GM15510 (cell line): Measurements from ENCODE around the gene ERP27.

Experiments used
- POLR2A ChIP-seq: IDR thresholded peaks from 3 replicates; pipeline ENCODE4 v1.6.1; 2011; ENCODE audit warnings: borderline replicate concordance; ENCODE audit not compliant: insufficient read length; ENCODE audit errors: extremely low read depth

ERP27 gene

GRCh38 chr12:14963520-14963919, 25.2 kb upstream of the ERP27 start:
- no peak for TF ChIP-seq POLR2A

GRCh38 chr12:14962797-14963196, 24.5 kb upstream of the ERP27 start:
- TF ChIP-seq POLR2A = no peak

- TF ChIP-seq POLR2A = no peak
Observed at GRCh38 chr12:14962153-14962539, 23.8 kb upstream of the ERP27 start.

DNA sequence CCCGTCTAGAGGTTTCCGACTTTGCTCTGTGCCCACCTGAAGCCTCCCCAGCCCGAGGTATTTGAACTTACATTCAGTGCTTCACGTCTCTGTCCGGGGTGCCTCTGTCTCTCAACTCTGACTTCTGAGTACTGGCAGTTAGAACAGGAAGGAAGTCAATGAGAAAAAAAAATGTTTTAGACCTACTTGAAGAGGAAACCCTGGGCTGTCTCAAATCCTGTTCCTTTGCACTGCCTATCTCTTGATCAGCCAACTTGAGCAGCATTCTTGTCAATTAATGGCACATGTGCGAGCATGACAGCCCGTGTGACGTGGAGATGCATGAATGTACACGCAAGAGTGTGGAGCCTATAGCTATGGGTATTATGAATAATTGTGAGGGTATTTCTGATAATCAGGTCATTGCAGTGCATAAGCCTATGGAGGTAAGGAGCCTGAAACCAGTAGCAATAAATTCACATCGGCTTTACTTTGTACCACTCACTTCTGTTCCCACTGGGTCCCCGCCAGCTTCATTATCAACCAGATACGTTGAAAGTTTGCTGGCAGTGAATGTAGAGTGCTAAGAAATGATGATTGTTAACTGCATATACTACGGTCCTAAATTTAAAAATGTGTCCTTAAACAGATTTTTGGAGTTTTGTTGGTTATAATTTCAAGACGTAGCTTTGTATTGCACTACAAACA, 23.3 kb upstream of the ERP27 start, which contains the start of gene ARHGDIB:
Gene ARHGDIB (minus strand): TSS at position 136 of the 687 bp plus-strand sequence. CDS start 10,889 bp downstream, outside the sequence.
- peak; percentile 71 for TF ChIP-seq POLR2A

- TF ChIP-seq POLR2A = no peak
Observed at GRCh38 chr12:14960548-14961465, 22.5 kb upstream of the ERP27 start.

DNA sequence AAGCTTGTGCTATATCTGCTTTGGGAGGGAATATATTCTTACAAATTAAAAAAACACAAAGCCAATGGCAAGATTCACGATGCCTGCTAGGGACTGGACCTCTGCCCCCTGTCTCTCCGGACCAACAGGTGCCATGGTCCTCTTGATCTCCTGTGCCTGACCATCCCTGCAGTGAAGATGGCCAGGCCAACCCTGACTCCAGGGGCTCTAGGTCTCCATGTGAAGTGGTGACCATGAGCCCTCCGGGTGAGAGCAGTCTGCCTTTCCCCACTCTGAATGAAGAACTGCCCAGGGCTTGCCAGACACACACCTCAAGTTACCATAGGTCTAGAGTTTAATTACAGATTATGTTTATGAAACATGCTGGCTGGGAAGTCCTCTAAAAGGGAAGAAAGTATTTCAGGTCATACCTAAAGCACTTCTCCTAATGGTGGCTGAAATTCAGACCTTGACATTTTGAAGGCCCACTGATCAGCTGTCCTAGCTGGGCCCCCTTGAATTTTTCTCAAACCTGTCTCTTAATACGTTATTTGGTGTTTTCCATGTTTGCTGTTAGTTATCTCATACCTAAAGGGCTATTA, 21.7 kb upstream of the ERP27 start:
- TF ChIP-seq POLR2A = no peak

DNA sequence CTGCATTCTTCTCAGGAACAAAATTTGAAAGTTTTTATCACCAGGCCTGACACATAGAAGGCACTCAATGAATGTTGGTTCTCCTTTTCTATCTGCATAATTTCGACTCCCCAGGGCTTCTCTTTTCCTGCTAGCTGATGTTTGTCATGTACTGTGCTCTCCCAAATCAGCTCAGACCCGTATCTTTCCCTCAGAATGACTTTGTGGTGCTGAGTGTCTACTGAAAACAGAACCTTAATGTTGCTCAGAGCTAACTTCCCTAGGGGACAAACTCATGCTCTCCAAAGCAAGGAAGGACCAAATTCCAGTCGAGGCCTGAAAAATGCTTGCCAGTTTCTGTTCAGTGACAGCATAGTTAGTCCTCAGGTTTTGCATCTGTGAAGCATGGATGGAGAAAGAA, 21.1 kb upstream of the ERP27 start:
- no peak for TF ChIP-seq POLR2A

DNA sequence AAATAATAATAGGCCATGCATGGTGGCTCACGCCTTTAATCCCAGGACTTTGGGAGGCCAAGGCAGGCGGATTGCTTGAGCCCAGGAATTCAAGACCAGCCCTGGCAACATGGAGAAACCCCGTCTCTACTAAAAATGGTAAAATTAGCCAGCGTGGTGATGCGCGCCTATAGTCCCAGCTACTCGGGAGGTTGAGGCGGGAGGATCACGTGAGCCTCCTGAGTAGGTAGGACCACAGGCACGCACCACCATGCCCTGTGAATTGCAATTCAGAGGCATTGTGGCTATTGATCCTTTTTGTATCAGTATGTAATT, 20.7 kb upstream of the ERP27 start:
- TF ChIP-seq POLR2A = no peak

DNA sequence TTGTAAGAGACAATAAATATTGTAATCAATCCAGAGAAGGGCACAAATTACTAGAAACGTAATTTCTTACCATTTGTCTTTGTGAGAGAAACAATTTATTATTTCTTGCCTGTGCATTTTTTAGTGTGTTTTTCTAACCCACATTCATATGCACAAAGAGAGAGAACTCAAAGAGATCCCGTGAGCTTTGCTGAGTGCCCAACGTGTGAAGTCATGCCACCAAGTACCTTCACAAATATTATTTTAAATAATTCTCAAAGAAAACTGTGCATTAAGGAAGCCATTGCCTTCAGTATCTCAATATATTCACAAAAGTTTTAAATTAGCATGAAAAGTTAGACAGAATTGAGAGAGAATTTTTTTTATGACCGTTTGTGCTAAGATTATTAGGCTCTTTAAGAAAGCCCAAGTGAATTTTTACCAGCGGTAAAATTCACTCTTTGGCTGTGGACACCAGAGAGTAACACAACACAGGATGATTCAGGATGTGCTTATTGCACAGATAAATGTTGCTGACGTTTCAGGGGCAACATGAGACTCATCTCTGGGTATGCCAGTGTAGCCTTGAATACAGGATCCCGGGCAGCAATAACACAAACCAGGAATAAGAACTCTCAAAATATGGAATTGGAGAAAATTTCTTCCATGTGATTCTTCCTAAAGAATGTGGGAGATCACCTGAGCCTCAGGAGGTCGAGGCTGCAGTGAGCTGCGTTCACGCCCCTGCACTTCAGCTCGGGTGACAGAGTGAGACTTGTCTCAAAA, 20.2 kb upstream of the ERP27 start:
- no peak for TF ChIP-seq POLR2A

GRCh38 chr12:14957551-14958168, 19.3 kb upstream of the ERP27 start:
- TF ChIP-seq POLR2A = no peak

- no peak for TF ChIP-seq POLR2A
Observed at GRCh38 chr12:14956905-14957304, 18.6 kb upstream of the ERP27 start.

GRCh38 chr12:14956024-14956891, 17.9 kb upstream of the ERP27 start:
- no peak for TF ChIP-seq POLR2A

DNA sequence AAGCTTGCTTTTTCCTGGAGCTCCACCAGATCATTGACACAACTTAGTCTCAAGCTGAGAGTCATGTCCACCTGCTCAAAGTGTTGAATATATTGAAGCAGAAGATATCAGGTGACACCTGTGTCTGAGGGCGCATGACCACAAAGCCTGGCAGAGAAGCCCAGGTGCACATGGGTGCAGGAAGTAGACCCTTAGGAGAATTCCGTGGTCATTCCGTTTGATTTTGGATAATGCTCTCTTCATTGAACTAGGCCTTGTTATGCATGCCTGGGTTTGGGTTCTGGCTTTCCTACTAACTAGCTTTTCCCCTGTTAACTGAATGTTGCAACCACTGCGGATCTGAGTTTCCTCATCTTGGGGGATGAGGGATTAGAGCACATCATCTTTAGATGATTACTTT, 15.9 kb upstream of the ERP27 start:
- TF ChIP-seq POLR2A = no peak
